MG63 (cell line): ENCODE measurements around the gene PSMB11. TPM values are rescaled to one million over a fixed set of nuclear protein-coding genes. Genes with fewer than 3 reads are reported as not detected.

ENCODE experiments used
- DNase-seq: peaks from one replicate; pipeline ENCODE4 v3.0.0-alpha.2; 2020
- H3K27me3 ChIP-seq: fragments of 250-450 bp; sonication (Bioruptor Pico); 2 replicates; pipeline ENCODE4 v1.5.1; 2020; ENCODE audit warnings: mild to moderate bottlenecking, moderate library complexity
- H3K36me3 ChIP-seq: fragments of 250-450 bp; sonication (Bioruptor Pico); 2 replicates; pipeline ENCODE4 v1.5.1; 2020; ENCODE audit warnings: mild to moderate bottlenecking, moderate library complexity
- H3K4me3 ChIP-seq: fragments of 250-450 bp; sonication (Bioruptor Pico); 2 replicates; pipeline ENCODE4 v1.5.1; 2020; ENCODE audit warnings: mild to moderate bottlenecking, moderate library complexity
- H3K9me3 ChIP-seq: fragments of 250-450 bp; sonication (Bioruptor Pico); 2 replicates; pipeline ENCODE4 v1.5.1; 2020; ENCODE audit warnings: mild to moderate bottlenecking, moderate library complexity
- total RNA-seq: library from RNA; depleted of rRNA; stranded (reverse); fragments of >200 nt; shearing (Covaris generic); gene quantifications from 2 replicates; pipeline ENCODE4 v1.2.3, GENCODE V29; 2014; ENCODE audit warnings: low replicate concordance

Gene PSMB11
- total RNA-seq, 1 experiment from 2014 or later, result not detected

DNA sequence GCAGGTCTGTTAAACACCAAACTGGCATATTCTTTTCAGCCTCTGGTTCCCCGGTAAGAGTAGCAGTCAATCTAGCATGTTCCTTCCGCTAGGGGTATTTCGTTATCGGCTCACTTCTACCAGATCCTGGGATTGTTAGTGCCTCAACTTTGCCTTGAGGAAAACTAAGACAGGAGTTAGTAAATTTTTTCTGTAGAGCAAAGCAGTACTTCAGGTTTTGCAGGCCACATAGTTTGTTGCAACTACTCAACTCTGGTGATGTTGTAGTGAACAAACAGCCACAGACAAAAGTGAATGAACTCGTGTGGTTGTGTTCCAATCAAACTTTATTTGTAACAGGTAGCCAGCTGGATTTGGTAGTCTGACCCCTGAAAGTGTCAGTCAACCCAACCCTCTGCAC lies 21.6 kb downstream of the PSMB11 start:
- Histone ChIP-seq H3K4me3 (no peak overlapping the region), H3K27me3 (no peaks in the 10 kb centered on the region), H3K9me3 (no peaks in the 10 kb centered on the region), H3K36me3 (peaks cover 67% of the 10 kb centered on the region)
- no peak for DNase-seq

- no peak for DNase-seq
- Histone ChIP-seq H3K36me3 (peaks cover 60% of the 10 kb centered on the region), H3K4me3 (no peak overlapping the region), H3K9me3 (no peaks in the 10 kb centered on the region), H3K27me3 (no peaks in the 10 kb centered on the region)
Observed at GRCh38 chr14:23066368-23066767, 24.4 kb downstream of the PSMB11 start.

DNA sequence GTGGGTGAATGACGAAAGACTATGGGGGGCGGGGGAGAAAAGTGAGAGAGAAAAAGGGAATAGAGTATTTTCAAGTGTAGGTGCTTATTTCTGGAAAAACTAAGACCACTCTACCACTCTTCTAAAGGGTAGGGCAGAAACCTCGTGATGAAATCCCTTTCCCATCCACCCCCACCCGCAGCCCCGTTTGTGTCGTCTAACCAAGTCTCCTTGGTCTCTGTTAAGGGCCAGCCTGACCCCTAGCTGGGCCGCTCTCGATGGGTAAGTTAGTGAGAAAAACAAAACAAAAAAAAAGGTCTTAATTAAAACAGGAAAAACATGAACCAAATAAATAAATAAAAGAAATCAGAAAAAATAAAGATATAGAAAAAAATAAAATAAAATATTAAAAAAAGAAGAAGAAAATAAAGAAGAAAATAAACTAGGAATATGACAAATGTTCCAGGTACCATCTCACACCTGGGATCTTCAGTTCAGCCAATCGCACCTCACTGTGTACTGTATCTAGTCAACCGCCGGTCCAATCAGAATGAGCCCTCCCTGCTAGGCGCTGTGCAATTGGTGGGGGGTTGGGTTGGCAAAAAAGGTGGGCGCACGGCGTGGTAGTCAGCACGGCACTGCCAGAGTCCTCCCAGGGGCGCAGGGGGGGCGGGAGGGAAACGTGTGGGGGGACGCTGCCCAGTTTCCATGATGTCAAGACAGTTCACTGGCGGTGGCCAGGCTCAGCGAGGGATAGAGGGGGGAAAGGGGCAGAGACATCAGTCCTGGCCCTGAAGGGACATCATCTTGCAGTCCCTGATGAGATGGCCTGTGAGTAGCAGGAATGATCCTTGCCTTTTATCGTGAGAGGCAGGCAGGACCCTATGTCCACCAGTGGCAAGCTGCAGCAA lies 25.1 kb downstream of the PSMB11 start:
- H3K4me3 ChIP-seq, result no peak overlapping the region
- no peaks in the 10 kb centered on the region for H3K9me3 ChIP-seq
- DNase-seq, result no peak
- no peaks in the 10 kb centered on the region for H3K27me3 ChIP-seq
- H3K36me3 ChIP-seq, result peaks cover 54% of the 10 kb centered on the region

DNA sequence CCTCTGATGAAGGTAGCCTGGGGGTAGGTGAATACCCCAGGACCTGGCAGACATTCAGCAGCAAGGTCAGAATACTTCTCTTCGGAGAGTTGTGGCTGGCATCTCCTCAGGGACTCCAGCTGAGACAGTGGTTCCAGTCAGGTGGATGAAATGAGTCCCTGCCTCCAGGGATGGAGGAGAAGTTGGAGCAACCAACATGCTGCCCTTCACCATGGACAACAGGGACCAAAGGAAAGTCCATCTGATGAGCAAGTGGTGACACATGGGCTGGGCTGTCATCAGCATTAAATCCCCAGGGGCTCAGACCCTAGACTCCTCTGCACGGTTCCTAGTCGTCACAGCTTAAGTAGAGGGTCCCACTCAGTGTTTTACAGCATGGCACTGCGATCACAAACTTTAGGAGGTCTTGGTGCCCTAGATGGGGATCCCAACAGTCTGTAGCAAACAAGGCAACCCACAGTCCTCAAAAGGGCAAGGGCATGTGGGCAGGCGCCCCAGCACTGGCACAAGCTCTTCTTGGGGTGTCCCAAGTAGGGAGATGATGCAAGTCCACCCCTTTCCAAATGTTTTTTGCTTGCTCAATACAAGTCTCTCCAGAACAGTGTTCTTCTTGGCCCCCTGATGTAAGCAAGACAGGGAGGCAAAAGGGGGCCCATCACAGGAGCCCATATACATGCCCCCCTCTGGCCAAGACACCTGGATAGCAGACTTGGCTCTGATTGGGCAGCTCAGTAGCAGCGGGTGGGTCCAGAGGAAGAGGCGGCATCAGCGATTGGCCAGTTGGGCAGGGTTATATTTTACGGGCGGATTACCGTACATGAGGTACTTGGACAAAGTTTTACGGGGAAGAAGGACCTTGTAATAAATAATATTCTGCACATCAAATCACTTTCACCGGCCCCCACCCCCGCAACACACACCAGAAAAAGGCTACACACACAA lies 26.1 kb downstream of the PSMB11 start:
- Histone ChIP-seq H3K27me3 (no peaks in the 10 kb centered on the region), H3K9me3 (no peaks in the 10 kb centered on the region), H3K4me3 (no peak overlapping the region), H3K36me3 (peaks cover 47% of the 10 kb centered on the region)
- no peak for DNase-seq

DNA sequence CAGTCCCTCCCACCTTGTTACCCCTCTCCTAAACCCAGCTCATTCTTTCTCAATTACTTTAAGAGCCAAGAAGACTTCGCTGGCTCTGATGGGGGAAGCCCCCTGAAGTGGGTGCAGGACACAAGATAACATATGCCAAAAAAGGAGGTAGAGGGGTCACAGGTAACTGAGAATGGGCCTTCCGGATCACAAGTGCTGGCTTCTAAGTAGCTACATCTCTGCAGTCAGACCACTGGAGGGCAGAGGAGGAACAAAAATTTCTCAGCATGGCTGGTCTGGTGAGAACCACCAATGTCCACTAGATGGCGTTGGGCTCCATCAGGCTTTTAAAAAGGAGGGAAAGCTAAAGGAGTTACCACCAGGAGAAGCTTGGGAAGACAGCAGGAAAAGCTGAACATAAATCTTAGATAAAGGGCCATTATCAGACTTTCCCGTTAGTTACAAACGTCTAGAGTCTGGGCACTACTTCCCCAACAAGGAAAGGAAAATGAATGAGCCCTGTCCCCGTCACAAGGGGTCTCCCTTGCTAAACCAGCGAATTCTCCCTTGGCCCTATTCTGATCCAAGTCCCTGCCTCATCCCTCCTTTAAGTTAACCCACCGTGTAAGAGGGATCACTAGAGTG lies 26.9 kb downstream of the PSMB11 start:
- DNase-seq, result peak; percentile 60
- Histone ChIP-seq H3K36me3 (peaks cover 40% of the 10 kb centered on the region), H3K4me3 (no peak overlapping the region), H3K9me3 (no peaks in the 10 kb centered on the region), H3K27me3 (no peaks in the 10 kb centered on the region)

DNA sequence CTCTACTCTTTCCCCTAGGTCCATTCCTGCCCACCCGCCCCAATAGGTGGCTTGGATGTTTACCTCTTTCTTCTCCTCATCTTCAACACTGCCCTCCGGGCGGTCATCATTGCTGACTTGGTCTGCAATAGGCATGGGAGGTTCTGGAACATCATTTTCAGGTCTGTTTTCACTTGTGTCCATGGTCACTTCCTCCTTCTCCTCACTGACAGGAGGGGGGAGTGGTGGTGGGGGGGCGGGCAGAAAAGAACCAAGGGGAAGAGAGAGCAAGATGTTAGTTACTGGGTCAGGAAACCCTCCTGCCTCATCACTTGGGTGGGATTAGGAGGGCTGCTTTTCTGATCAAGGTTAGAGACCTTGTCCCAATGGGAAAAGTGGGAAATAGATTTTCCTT lies 27.4 kb downstream of the PSMB11 start:
- no peak for DNase-seq
- Histone ChIP-seq H3K4me3 (no peak overlapping the region), H3K36me3 (peaks cover 35% of the 10 kb centered on the region), H3K27me3 (no peaks in the 10 kb centered on the region), H3K9me3 (no peaks in the 10 kb centered on the region)

DNA sequence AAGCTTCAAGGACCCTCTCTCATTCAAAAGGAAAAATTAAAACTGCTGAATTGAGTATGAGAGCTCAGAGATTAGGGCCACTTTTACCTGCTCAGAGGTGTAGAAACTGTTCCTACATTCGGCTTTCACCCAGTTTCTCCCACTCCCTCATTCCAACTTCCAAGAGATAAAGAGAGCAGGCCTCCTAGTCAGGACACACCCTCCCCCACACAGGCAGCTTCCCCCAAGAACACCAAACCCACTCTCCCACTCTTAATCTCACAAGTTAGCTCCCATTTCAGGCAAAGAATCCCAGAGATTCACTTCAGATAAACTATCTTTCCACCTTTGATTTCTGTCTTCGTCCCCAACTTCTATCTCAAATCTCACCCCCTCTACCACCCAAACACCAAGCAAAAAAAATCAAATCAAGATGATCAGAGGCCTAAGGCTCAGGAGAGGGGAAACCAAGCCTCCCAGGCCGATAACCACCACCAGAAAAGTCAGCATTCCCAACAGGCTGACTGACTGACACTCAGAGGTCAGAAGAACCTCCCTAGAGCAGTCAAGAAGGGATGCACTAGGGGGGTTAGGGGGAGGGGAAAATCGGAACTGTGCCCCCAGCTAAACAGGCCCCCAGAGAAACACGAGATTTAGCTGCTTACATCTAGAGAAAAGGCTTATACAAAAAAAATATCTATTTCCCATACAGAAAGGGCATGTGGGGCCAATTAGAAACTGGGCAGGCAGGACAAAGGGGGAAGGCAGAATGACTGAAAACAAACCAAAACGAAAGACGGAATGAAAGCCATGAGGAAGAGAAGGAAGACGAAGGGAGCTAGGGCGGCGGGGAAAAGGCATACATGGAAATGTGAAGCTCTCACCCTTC lies 28.5 kb downstream of the PSMB11 start:
- no peaks in the 10 kb centered on the region for H3K9me3 ChIP-seq
- H3K27me3 ChIP-seq, result no peaks in the 10 kb centered on the region
- peaks cover 40% of the 10 kb centered on the region for H3K36me3 ChIP-seq
- H3K4me3 ChIP-seq, result peak overlapping the region; percentile 80
- DNase-seq, result no peak

GRCh38 chr14:23071244-23071920 lies 29.4 kb downstream of the PSMB11 start:
- H3K27me3 ChIP-seq, result no peaks in the 10 kb centered on the region
- H3K4me3 ChIP-seq, result peak overlapping the region; percentile 80
- H3K36me3 ChIP-seq, result peaks cover 42% of the 10 kb centered on the region
- peak; percentile 87 for DNase-seq
- no peaks in the 10 kb centered on the region for H3K9me3 ChIP-seq

- Histone ChIP-seq H3K27me3 (no peaks in the 10 kb centered on the region), H3K4me3 (peak overlapping the region; percentile 80), H3K9me3 (no peaks in the 10 kb centered on the region), H3K36me3 (peaks cover 42% of the 10 kb centered on the region)
- DNase-seq, result no peak
Observed at GRCh38 chr14:23071921-23072539, 30.0 kb downstream of the PSMB11 start.

DNA sequence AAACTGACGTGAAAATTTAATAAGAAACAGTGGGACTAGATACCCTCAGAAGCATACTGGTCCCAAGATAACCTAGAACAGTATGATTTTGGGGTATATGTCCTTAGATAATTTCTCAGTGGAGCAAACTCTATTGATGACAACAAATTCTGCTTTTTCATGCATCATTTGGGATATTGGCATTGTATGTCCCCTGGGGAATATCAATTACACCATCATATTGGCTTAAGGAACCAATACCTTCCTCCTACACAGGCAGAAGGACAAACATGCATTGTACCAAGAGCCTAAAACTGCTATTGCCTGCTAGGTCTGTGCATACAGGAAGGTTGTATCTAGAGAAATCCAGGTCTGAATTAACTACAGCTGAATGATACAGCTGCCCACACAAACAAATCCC lies 32.9 kb downstream of the PSMB11 start:
- Histone ChIP-seq H3K36me3 (peaks cover 52% of the 10 kb centered on the region), H3K9me3 (no peaks in the 10 kb centered on the region), H3K27me3 (no peaks in the 10 kb centered on the region), H3K4me3 (no peak overlapping the region)
- DNase-seq, result no peak

- Histone ChIP-seq H3K27me3 (no peaks in the 10 kb centered on the region), H3K9me3 (no peaks in the 10 kb centered on the region), H3K4me3 (no peak overlapping the region), H3K36me3 (peaks cover 67% of the 10 kb centered on the region)
- DNase-seq, result no peak
Observed at GRCh38 chr14:23076785-23077408, 34.9 kb downstream of the PSMB11 start.

- H3K27me3 ChIP-seq, result no peaks in the 10 kb centered on the region
- H3K36me3 ChIP-seq, result peaks cover 67% of the 10 kb centered on the region
- DNase-seq, result no peak
- no peak overlapping the region for H3K4me3 ChIP-seq
- H3K9me3 ChIP-seq, result no peaks in the 10 kb centered on the region
Observed at GRCh38 chr14:23077962-23078361, 36.0 kb downstream of the PSMB11 start.

DNA sequence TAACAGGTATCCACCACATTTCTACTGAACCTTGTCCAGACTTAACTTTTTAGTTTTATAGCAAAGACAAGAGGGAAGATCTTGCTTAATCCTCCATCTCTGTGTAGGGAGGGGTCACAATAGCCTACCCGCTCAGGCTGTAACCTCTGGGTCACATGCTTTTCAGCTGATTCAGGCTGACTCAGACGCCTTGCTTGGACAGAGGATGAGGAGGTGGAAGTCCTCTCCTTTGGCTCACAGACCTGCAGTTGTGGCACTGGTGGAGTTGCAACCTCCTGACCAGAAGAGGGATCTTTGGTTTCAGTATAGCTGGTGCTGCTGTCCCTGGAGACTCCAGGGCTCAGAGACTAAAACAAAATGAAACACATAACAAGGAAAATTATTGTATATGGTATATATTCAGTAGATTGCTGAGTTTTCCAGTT lies 36.7 kb downstream of the PSMB11 start:
- peak; percentile 91 for DNase-seq
- Histone ChIP-seq H3K36me3 (peaks cover 71% of the 10 kb centered on the region), H3K9me3 (no peaks in the 10 kb centered on the region), H3K27me3 (no peaks in the 10 kb centered on the region), H3K4me3 (no peak overlapping the region)

GRCh38 chr14:23079716-23080115 lies 37.7 kb downstream of the PSMB11 start:
- DNase-seq, result no peak
- Histone ChIP-seq H3K27me3 (no peaks in the 10 kb centered on the region), H3K4me3 (no peak overlapping the region), H3K36me3 (peaks cover 68% of the 10 kb centered on the region), H3K9me3 (no peaks in the 10 kb centered on the region)

GRCh38 chr14:23080474-23080873 lies 38.5 kb downstream of the PSMB11 start:
- no peaks in the 10 kb centered on the region for H3K9me3 ChIP-seq
- DNase-seq, result no peak
- H3K4me3 ChIP-seq, result no peak overlapping the region
- no peaks in the 10 kb centered on the region for H3K27me3 ChIP-seq
- H3K36me3 ChIP-seq, result peaks cover 68% of the 10 kb centered on the region
